CD4-positive, alpha-beta T cell treated with Interleukin-2 at 100 ng/mL for 4 hours (primary cell): ENCODE measurements around the gene TRIO.

Source experiments
- DNase-seq: peaks from one replicate; pipeline ENCODE4 v3.0.0-alpha.2; 2020; ENCODE audit warnings: low spot score

The TRIO gene

DNA sequence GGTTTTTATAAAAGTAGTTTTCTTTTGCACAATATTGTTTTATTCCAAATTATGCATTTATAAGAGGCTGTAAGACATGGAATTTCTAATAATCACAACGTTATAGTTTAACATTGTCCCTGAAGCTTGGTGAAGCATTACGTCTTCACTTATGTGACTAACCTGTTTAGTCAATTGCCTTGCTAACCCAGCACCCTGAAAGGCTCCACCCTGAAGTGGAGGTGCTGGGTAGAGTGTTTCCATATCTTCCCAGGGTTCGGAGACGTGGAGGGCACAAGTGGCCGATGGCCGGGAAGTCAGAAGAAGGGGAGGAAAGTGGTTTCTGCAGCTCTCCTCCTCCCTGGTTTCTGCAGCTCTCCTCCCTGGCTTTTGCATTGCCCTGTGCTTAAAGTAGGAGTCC is 83.4 kb downstream of the TRIO start:
- no peak for DNase-seq

DNA sequence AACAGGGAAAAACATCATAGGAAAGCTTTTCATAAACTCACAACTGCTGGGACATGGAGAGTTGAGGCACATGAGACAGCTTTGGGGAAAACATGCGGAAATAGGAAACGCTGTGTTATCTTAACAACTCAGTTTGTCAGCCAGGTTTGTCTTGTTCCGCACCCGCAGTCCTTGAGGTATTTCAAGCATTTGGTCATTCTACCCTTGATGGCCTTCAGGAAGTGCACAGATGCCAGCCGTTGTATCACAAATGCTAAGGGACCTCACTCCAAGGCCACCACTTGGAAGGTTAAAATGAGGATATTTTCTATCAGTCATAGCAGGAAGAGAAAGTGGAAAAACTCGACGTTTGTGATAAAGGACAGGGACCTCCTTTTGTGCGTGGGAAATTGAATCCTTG is 83.8 kb downstream of the TRIO start:
- DNase-seq, result no peak

DNA sequence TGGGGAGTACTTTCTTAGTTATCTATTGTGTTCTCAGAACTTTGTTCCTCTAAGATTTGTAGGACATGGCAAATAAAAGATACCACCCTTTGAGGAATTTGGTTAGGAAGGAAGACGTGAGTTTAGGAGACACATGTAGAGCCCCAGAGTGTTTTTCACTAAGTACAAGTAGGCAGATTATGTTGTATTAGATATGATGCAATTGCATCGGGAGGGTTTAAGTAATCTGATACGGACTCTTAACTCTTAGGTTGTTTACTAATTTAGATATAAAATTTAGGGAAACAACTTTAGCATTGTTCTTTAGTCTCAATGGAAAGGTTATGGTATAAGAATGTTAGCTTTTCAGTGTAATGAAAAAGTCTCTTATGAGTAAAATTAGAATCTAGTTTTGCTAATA is 84.4 kb downstream of the TRIO start:
- no peak for DNase-seq

DNA sequence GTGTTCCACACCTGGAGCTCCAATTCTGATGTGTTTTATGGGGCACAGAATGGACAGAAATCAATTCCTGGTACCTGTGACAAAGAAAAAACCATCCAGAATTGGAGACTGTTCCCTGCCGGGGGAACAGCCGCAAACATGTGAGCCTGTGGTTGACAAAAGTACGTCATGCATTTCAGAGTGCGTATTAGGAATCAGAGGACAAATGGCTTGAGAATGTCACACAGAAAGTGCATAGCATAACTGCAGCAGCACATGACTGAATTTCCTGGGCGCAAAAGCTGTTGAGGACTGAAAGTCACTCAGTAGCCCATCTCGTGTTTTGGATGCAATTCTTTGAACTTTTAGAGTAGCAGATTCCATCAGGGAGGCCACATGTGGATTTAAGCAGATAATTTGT is 85.1 kb downstream of the TRIO start:
- DNase-seq, result no peak

DNA sequence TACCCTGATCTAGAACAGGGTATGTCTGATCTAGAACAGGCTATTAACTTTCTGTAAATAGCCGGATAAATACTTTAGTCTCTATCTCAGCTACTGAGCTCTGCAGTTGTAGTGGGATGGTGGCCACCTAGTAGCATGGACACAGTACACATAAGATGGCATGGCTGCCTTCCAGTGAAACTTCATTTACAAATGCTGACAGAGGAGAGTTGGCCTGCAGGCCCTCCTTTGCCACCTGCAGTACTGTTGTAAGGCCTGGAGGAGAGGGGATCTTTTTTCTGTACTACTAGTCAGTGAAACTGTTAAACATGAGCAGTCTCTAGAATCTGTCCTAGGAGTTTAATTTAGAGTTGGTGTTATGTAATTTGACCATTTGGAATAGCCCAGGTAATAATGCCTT is 86.0 kb downstream of the TRIO start:
- DNase-seq, result no peak

DNA sequence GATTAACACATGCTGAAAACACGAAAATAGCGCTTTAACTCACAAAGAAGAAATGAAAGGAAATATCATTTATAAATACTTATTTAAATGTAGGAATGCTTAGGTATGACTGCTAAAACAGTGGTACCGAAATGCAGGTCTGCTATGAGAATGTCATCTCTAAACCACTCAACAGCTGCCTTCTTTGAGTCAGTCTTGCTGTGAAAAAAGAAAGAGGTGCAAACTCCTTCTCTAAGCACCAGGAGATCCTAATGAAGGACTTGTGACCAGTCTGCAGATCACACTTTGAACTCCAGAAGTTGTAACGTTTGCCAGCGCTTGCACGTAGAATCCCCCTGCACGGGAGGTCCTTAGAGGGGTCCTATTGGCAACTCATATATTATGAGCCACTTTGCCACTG is 86.6 kb downstream of the TRIO start:
- DNase-seq, result no peak

DNA sequence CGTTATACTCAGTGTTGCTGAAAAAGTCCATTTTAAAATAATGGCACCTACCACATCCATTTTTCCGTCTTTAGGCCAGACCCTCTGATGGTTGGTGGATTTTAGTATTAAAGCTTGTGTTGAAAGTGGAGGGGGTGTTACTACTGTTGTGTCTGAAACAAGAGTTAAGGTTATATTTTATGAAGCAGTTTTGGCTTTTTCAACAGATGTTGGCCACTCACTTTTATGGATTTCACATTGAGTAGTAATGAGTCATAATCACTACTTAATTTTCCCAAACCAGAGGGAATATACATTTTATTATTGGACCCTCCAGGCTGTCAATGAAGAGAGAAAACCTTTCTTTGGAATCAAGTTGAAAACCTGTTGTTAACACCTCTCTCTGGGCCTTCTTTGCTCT is 88.0 kb downstream of the TRIO start:
- no peak for DNase-seq

DNA sequence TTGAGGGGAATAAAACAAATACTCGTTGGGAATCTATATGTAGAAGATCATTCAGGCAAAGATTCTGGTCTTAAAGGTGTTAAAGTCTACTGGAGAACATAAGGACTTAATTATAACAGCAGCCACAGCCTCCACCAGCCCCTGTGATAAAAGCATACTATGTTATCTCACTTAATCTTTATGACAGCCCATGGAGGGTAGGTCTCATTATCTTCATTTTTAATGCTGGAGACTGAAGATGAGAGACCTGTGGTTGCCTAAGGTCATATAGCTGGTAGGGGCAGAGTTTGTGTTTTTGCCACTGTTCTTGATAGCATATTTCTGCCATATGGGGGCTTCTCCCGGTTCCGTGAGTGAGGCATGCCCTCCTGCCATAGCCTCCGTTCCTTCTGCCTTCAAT is 88.7 kb downstream of the TRIO start:
- no peak for DNase-seq

DNA sequence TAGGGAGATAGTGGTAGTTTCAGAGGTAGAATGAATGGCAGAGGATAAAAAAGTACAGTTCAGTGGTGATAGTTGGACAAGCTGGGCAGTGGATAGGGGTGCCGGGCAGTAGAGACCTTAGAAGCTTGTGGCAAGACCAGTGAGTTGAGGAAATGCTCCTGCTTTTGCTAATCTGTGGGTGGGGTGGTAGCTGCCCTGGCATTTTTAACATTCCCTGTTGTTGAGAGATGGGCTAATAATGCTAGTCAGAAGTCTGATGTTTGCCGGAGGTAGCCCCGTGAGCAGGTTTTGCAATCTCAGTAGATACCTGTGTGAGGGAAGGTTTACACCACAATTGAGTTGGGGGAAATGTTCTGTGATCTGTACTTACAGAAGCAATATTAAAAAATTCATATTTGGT is 91.1 kb downstream of the TRIO start:
- no peak for DNase-seq

DNA sequence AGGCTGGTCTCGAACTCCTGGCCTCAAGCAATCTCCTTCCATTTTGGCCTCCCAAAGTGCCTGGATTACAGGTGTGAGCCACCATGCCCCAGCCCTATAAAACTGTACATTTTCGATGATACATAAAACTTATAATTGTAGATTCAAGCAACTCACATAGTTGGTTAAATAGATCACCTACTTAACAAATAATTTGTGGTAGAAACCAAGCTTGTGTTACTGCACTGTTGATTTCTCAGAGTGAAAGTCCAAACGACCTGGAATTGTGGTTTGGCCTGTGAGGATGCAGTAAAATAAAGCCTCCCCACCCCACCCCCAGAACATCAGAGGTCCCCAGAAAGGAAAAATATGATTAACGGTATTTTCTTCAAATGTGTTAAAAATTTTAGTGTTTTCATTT is 92.7 kb downstream of the TRIO start:
- no peak for DNase-seq

DNA sequence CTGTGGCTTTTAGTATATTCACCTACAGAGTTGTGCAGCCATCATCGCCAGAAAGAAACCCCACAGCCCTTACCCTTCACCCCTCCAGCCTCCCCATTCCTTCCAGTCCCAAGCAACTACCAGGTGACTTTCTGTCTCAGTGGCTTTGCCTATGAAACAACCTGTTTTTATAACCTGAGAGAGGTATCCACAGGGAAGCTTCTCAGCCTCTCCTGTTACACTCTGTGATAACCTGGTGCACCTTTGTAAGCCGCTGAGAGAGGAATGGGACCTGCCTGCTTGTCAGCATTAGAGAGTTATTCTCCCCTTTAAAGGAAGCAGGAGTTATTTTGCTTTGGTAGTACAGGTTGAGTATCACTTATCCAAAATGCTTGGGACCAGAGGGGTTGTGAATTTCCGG is 93.6 kb downstream of the TRIO start:
- DNase-seq, result no peak

DNA sequence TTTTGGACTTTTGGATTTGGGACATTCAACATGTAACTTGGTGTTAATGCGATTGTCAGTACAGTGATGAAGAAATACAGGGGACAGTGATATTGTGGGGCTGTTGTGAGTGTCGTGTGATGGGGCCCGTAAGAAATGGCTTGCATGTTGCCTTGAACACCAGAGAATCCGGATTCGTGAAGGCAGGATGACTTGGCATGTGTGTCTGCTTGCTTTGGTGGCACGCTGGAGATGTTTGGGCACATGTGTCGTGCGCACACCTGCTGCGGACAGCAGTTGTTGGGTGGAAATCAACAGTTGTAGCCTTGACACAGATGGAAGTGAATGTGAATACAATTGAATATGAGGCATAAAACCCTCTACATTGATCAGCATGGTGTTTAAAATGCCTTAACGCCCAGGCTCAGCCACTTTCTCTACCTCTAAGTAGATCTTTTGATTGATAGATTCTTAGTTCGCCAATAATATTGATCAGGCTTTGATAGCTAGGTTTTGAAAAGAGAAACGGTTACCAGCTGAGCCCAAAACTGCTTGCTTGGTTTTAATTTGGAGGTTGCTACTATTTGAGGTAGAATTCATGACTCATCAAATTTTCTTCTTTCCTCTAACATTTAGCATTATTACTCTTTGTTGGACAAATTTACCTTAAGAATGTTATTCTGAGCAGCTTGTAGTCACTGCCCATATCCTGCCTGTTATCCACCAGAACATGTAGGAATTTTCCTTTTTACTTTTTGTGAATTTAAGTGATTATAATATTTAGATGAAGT is 94.4 kb downstream of the TRIO start:
- no peak for DNase-seq

DNA sequence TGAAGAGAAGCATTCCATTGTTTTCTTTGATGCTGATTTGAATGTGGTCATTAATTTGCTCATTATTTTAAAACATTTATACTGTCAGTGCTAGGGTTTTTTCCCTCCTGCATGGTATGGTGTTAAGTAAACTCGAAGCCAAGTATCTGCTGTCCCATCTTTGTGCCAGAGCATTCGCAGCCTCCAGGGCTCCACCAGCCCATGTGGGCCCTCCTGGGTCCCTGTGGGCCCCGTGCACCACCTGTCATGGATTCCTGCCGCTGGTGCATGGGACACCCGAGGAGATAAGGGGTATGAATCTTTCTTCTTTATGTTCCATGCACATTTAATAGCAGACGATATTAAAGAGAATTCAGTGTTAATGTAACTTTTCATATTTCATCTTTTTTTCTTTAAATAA is 95.1 kb downstream of the TRIO start:
- no peak for DNase-seq

DNA sequence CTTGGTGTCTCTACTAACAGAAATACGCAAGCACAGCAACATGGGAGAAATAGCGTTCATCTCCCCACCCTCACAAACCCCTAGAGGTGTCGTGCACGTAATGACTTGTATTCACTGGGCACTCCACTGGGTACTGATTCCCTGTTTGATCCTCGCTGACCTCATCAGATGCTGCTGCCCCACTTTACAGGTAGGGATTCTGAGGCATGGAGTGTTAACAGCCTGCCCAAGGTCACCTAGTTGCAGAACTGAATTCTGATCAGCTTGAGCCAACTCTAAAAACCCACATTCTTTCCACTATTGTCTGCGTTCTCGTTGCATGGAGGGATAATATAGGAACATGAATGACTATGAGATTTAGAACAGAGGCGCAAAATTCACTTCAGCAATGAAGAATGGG is 96.3 kb downstream of the TRIO start:
- no peak for DNase-seq

DNA sequence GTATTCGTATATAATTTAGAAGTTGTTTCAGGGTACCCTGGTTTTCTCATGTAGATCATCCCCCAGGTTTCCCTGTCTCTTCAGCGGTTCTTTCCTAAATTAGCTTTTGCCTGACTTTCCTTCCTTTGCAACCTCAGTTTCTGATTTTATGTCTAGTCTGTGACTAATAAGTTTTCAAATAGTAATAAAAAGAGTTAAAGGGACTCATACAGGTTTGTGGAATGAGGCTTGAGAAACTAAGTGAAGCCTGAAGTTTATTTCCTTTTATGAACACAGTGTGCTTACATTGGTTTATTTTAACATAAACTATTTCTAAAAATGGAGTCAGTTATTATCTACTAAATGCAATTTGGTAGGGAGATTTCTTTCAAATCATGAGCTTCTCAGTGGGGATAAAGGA is 96.8 kb downstream of the TRIO start:
- no peak for DNase-seq

DNA sequence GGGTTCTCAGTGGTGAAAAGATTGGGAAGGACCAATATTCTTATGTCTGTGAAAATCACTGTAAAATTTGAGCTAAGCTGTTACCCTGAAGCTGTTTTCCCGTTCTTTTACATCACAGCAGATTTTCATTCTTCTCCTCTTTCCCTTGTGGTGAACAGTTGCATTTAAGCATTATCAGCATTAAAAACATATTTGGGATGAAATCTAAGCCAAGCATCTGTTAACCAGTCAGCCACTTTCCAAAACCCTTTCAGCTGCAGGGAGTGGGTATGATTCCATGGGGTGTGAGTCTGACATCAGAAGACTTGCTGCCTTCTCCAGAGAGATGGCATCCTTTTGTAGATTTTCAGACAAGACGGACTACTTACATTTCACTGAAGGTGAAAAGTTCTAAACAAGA is 97.2 kb downstream of the TRIO start:
- no peak for DNase-seq

DNA sequence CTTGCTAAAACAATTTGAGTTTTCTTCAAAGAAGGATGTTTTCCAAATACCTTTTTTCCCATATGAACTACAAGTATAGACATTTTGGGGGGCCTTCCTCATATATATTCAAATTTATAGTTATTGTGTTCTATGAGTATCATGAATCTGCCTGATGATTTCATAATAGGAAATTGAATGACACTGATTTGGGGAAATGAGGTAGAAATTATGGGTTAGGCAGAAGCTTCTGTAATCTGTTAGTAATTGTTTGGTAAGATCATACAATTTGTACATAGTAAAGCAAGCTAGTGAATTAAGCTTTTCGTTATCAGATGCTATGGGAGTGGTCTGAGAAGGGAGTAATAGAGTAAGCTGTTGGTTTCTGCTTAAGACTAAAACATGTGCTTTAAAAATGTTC is 98.0 kb downstream of the TRIO start:
- no peak for DNase-seq

DNA sequence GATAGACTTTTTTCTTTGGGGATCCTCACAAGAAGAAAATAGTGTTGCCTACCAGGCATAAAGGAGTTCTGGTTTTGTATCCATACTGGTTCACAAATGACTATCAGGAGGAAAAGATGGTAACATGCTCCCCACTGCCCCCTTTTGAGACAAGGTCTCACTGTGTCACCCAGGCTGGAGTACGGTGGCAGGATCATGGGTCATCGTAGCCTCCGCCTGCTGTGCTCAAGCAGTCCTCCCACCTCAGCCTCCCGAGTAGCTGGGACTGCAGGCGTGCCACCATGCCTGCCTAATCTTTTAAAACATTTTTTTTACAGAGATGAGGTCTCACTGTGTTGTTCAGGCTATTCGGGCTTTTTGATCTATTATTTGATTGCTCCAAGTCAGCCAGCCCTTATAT is 99.3 kb downstream of the TRIO start:
- no peak for DNase-seq

DNA sequence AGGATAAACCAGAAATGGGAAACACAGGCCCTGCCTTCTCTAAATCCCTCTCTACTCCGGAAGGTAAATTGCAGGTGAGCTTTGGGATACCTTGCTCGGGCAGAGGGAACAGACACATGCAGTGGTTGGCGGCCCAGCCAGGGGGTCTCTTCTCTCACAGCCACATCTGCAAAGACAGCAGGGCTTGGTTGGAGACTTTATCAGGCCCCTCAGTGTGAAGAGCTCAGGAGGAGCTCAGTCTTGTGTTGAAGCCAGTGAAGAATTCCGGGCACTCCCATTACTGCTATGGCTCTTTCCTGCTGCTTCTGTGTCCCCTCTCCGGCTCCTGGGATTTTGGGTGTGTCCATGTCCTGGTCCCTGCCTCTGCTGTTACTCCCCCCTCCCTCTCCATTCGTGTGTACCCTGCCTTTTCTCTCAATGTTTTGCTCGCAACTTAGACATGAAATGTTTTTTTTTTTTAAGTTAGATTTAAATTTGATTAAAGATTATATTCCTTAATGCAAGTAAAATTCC is 99.8 kb downstream of the TRIO start:
- DNase-seq, result no peak

DNA sequence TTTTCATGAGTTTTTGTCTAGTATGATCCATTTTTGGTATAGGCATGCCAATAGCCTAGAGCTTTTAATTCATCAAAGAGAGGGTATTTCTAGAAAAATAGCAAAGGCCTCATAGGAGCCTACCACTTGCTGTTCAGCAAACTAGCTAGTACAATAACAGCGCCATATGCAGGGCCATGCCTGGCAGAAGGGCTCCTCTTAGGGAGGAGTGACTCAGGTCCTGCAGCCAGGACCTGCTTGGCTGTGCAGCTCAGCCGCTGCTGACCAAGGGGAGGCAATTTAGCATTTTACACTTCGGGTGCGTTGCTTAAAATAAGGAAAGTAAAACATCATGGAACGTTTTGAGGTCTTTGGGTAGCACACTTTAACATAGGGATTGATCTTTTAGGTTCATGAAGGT is 100.6 kb downstream of the TRIO start:
- no peak for DNase-seq

DNA sequence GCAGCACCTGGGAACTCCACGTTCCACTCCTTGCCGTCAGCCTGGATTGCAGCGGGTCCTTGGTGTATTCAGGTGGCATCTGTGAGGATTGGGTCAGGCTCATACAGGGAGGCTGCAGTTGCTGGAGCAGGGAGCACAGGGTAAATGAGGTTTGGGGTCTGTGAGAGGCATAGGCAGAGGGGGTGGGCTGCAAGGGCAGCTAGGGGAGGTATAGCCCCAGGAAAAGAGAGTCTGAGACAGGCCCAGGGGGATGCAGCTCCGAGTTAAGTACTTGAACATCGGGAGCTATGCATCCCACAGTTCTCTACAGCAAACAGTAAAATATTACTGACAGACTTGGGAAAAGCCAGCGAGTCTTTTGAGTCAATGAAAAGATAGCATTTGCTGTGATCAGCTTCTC is 101.6 kb downstream of the TRIO start:
- DNase-seq, result no peak

DNA sequence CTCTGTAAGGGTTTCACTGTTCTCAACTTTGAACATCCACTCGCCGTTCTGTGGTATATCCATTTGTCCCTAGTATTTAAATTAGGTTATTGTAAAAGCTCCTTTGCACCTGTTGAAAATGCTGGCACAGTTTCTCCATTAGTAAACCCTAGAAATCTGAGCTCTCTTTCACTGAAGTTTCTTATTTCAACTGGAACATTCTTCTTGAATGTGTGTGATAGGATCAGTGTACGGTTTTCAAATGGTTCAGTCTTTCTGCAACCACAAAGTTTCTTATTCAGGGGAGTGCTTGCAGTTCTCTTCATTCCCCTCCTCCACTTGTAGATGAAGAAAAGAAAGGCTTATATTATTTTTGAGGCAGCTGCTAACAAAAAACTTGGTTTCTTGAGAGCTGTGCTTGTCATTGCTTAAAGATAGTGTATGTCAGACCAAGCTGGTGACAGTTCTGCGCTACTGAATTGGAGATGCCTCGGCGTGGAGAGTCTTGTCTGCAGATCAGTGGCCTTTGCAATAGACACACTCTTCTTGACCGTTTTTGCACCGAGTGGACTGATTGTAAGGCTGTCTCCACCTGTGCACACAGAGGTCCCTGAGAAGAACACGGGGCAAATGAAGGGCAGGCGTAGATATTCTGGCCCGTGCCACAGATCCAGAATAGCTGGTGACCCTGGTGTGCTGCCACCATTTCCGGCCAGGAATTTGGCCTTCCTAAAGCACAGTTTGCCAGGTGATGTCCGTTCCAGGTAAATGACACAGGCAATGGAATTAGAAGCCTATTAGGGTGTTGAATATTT is 102.2 kb downstream of the TRIO start:
- no peak for DNase-seq

DNA sequence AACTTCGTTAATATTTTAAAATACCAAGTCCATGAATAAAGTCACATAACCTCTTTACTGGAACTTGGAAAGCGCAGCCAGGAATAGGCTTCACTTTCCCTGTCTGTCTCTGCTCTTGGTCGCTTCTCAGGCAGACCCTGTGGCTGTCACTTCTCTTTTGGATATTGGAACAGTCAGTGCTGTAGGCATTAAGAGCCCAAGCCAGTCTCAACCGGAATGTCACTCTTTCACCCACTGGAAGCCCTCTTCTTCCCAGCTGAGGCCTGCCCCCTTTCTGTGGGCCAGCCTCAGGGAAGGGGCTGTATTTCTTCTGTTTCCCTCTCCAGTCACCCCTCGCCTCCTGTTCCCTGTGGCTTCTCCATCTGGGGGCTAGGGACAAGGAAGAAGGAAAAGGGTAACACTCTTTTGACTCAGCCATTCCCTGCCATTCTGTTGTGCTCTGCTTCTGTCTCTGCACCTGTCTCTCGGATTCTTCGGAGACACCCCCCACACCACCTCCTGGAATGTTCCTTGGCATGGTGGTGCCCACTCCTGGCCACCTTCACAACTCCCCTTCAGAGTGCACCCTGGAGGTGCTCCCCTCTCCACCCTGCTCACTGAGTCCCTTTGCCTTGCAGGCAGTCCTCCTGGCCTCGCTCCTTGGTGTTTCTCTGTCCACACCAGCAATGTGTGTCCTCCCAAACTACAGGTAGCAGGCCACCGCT is 103.4 kb downstream of the TRIO start:
- DNase-seq, result no peak
